A549 (cell line): ENCODE data around the gene WDR33.

Experiments
- BHLHE40 ChIP-seq: IDR thresholded peaks from 2 replicates; pipeline ENCODE4 v1.6.1; 2012; ENCODE audit warnings: low read depth, low read length, inconsistent platforms
- CHD2 ChIP-seq: fragments of 150-350 bp; IDR thresholded peaks from 2 replicates; pipeline ENCODE4 v1.6.1; 2014; ENCODE audit warnings: low read length; ENCODE audit not compliant: partially characterized antibody

DNA sequence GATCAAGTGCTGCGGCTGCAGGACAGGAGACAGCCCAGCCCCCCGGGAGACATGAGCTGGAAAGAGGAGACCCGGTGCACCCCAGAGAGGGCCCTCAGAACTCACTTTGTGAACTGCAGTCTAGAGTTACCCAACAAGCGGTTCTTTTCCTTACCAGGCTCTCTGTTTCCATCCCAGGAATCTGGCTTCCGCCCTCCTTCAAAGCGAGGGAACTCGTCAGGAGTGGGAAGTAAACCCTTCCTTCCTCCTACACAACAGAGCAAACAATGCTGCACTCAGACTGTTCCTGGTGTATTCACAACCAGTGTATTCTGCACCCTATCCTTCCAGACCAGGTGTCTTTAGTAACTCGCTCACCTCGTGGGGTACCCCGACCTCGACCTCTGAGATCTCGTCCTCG is 101.6 kb downstream of the WDR33 start:
- TF ChIP-seq CHD2 (no peak), BHLHE40 (no peak)
